Limb (tissue), 2 donors: Measurements from ENCODE around the gene FIGN.

ENCODE experiments used
- DNase-seq, 2 donors: peaks; one replicate each; pipeline ENCODE4 v3.0.0-alpha.2; 2016; ENCODE audit errors: extremely low spot score in 2 of 2

The FIGN gene

DNA sequence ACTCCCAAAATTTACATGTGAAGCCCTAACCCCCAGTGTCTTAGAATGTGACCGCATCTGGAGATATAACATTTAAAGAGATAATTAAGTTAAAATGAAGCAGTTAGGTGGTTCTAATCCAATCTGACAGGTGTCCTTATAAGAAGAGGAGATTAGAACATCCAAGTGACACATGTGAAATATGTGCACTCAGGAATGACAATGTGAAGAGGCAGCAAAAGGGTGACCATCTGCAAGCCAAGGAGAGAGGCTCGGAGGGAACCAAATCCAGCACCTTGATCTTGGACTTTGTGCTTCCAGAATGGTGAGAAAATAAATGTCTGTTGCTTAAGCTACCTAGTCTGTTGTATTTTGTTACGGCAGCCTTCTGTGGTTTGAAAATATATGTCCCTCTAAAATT is 165.4 kb downstream of the FIGN start:
- DNase-seq, result no peak

DNA sequence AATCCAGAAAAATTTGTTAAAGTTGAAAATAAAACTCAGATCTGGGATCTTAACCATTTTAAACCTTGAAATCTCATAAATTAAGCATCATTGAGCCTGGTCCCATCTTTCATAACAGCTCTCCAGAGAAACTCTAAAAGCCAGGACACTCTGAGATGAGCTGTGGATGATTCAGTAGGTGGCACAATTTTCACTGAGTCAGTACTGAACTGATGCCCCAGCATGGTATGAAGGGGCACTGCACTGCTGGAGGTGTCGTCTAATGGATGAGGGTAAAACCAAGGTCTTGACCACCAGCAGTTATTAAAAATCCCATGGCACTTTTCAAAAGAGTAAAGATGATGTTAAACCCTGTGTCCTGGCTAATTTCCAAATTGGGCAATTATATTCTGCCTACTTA is 170.6 kb downstream of the FIGN start:
- DNase-seq, result no peak

DNA sequence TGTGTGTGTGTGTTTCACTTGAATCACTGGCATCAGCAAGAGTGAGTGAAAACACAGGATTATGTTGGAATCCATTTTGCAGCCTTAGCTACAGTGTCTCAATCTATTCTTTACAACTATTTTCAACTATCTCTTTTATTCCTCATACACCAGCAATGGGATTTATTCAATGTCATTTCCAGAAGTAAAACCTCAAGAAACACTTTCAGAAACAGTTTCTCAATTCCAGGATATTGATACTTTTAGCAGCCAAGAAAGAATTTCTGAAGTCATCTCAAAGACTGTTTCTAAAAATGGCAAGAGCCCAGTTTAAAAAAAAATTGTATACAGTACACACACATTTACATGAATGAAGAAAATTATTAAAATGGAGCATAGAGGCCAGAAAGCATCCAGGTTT is 171.6 kb downstream of the FIGN start:
- no peak for DNase-seq

DNA sequence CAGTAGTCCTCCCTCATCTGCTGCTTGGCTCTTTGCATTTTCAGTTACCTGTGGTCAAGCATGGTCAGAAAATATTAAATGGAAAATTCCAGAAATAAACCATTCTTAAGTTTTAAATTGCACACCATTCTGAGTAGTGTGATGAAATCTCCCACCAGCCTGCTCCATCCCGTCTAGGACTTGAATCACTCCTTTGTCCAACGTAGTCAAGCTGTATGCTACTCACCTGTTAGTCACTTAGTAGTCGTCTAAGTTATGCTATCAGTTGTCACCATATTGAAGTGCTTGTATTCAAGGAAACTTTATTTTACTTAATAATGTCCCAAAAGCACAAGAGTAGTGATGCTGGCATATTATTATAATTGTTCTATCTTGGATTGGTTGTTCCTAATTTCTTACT is 172.5 kb downstream of the FIGN start:
- DNase-seq, result no peak

DNA sequence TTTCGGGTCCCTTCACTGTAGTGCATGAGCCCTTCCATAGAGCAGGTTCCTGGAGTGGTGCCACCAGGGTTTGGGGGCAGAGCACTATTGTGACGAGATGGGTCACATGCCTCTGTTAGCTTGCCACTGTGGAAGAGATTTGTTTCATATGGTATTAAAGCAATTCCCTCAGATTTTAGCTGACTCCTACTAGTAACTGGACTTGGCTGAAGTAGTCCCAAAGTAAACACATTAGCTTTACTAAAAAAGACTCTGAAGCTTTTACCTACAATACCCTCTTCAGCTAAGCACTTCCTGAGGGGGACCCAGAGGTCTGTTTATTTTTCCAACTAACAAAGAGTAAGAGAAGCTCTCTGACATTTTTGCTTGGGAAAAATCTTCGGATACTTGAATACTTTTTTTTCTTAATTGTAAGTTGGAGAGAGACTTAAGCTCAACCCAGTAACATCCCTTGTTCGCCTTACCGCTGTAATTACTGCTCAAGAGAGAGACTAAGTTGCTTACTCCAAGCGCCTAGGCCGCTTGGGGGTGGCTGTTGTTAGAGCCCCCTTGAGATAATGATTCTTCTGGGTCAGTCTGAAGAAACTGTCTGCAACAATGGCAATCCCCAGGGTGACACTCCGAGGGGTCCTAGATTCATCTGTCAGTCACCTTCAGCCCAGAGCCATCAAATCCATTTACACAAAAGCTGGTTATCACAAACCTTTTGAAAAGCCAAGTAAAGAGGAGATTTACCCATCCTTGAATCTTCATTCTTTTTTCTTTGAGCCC is 177.4 kb downstream of the FIGN start:
- no peak for DNase-seq

DNA sequence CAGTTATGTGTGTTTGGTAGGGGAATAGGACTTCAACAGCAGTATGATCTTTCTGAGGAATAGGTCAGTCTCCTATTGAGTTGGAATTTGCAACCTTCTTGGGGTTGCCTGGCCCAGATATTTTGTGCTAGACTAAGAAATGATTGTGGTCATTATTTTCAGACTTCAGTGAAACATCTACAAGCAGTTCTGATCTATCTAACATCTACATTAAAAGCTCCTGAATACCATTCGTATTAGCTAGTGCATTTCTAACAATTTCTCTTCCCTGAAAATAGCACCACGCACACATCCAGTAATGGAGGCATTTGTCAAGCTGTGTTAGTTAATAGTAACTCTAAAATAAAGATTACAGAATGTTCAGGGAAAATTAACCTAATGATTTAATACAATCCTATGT is 179.3 kb downstream of the FIGN start:
- no peak for DNase-seq

DNA sequence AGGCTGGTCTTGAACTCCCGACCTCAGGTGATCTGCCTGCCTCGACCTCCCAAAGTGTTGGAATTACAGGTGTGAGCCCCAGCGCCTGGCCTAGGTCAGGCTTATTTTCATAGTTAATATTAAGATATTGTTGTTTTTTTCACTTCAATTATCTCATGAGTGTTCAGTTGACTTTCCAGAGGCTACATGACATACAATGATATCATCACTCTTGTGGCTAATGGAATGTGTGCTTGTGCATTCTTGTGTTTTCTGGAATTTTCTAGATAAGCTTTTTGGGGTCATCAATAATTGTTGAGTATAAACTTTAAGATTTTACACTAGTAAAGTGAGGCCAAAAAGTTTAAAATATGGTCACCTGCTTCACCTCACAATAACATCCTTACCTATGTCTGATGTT is 180.9 kb downstream of the FIGN start:
- no peak for DNase-seq

DNA sequence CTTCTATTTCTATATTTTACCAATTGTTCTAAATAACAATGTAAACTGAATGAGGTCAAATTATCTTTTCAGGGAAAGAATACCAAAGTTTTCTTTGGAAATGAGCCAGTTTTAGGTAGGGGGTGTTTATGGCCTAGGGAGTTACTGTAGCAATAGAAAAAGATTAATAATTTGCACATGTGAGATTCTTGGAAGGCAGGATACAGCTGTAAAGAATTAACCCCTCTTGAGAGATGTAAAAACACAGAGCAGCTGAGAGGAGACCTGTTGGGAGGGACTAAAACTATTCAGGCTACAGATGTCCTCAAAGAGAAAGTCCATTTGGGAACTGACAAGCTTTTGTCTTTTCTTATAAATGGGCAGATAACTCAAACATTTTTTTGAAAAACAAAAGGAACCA is 182.2 kb downstream of the FIGN start:
- peak in 1 of 2 donors; percentile 54 for DNase-seq

DNA sequence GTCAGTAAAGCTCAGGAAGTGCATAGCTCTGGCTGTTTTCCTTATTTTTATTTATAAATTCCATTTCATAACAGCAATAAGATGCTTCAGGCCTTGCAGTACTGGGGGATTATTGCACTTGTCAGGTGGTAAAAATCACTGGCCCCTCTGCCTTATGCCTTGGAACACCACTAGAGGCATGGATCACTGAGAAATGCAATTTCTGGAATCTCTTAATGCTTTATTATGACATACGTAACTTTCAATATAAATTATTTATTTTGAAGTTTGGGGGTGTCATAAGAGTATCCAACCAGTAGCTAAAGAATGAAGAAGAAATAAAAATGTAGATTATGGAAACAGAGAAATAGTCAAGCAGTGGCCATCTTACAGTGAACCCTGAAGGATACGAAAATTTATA is 183.1 kb downstream of the FIGN start:
- DNase-seq, result no peak

DNA sequence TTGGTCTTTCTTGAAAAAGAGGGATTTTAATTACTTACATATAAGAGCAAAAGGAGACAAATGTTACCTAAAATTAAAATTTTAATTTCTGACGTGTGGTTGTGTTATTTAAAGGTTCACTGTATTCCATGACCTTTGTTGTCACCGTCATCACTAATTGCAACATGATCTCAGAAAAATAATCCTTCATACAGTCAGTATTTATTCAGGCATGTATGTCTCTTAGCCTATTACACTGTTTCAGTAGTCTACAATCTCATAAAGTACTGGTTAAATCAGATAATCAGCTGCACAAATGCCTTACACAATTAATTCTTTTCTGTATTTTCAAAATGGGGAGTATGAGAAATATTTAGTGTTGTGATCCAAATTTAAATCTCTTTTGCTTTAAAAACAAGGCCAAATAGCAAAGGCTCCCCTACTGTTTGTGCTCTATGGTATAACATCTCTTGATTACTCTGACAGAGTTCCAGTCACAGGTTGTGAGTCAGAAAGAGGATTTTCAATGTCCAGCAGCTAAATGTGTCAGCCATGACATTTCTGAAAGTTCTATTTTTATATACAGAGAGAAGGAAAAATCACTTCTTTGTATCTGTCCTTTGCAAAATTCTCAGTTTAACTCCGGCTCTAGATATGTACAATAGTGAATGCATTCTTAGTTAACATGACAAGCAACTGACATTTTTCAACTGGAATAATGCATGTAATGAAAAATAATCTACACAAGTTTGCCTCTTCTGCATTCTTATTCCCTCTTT is 184.0 kb downstream of the FIGN start:
- no peak for DNase-seq

DNA sequence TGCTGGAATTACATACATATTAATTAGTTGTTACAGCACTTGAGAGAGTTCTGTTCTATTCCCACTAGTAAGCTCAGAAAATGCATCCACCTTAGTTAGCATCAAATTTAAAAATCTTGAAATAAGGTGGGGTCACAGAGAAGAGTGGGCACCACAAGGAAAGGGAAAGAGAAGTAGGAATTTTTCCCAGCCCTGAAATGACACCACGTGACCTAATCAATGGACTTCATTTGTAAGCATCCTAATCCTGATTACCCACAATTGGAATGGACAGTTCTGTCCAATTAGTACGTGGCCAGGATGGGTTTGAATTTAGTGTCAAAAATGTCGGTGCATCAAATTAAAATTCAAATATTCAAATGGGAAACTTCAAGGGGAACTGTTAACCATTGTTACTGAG is 186.8 kb downstream of the FIGN start:
- no peak for DNase-seq
